Heart left ventricle (tissue), 13 donors: ENCODE measurements around the gene PPA2.

Experiments
- CTCF ChIP-seq, 12 donors: fragments of 200-600 bp; sonication (generic) in 4 of 12; IDR thresholded peaks; one replicate each; pipeline versions ENCODE4 v1.5.0 to v1.8.0; 2018 to 2022; ENCODE audit warnings: antibody characterized with exemption in 12 of 12, mild to moderate bottlenecking in 5 of 12
- POLR2A ChIP-seq, 2 donors: fragments of 450-650 bp; IDR thresholded peaks; one replicate each; pipeline ENCODE4 v1.6.1; 2017; ENCODE audit warnings: antibody characterized with exemption in 2 of 2, mild to moderate bottlenecking in 2 of 2, moderate library complexity in 2 of 2
- donor health status: ischemic (EF 13 %, LVEDD 7.1; RV severe dilation, severe dysfunction).
- donor health status: DM: no; HTN: yes; CAD: no.
- donor health status: DM: no; HTN: no; CAD: no.
- donor health status: ischemic (EF 25% LVEDD 6.9; RV normal size, moderate dysfunction).
- donor health status: ischemic (EF 25% LVEDD 5.7; RV mildly dilated, moderate dysfunction).
- donor health status: ischemic (EF 35%, LVEDD 5.7; RV mildly dilated, moderate dysfunction).
- donor health status: nonischemic (EF 11% LVEDD 7.7; RV severe dilation, severe dysfunction).
- donor health status: DM: yes; HTN: yes; CAD: no.
- donor health status: PGD.
- donor health status: ischemic (EF 29% LVEDD 5.4; RV normal size, mild dysfunction).
- donor health status: nonischemic (EF 23%, LVEDD 6.1; RV moderate dilation, normal function).

GRCh38 chr4:105472871-105473323 is 965 bp downstream of the PPA2 start:
- TF ChIP-seq POLR2A (IDR thresholded peaks at IDR 0.05) (no peak), CTCF (IDR thresholded peaks at IDR 0.05) (no peak)
